OCI-LY7 (cell line): ENCODE measurements around the gene ARRB1.

Experiments used
- CTCF ChIP-seq: fragments of 200-600 bp; sonication (generic); conservative IDR thresholded peaks from 2 replicates; pipeline ENCODE4 v1.5.1; 2014; ENCODE audit warnings: mild to moderate bottlenecking, antibody characterized with exemption, low read length, moderate library complexity, mixed read lengths
- EZH2phosphoT487 ChIP-seq: fragments of 200-600 bp; sonication (generic); IDR thresholded peaks from 2 replicates; pipeline ENCODE4 v1.6.1; 2018; ENCODE audit warnings: low read depth, borderline replicate concordance, mild to moderate bottlenecking, mixed run types, antibody characterized with exemption, low read length, moderate library complexity, mixed read lengths

GRCh38 chr11:75264971-75265370 lies 86.5 kb downstream of the ARRB1 start:
- TF ChIP-seq CTCF (no peak), EZH2phosphoT487 (no peak)
